ENCODE data around the gene H2BK1. TPM values are rescaled to one million over a fixed set of nuclear protein-coding genes. Genes with fewer than 3 reads are reported as not detected.

H2BK1 gene
- total RNA-seq, 1 donor from 2014 or later = not detected

GRCh38 chr7:151235091-151235787, 25.0 kb upstream of the H2BK1 start:
- DNase-seq (no peak), ATAC-seq (no peak)
- intact Hi-C loops (cut with micrococcal nuclease) = no loop called here

GRCh38 chr7:151233804-151234203, 23.5 kb upstream of the H2BK1 start:
- intact Hi-C loops (cut with micrococcal nuclease) = no loop called here
- DNase-seq (no peak), ATAC-seq (no peak)

DNA sequence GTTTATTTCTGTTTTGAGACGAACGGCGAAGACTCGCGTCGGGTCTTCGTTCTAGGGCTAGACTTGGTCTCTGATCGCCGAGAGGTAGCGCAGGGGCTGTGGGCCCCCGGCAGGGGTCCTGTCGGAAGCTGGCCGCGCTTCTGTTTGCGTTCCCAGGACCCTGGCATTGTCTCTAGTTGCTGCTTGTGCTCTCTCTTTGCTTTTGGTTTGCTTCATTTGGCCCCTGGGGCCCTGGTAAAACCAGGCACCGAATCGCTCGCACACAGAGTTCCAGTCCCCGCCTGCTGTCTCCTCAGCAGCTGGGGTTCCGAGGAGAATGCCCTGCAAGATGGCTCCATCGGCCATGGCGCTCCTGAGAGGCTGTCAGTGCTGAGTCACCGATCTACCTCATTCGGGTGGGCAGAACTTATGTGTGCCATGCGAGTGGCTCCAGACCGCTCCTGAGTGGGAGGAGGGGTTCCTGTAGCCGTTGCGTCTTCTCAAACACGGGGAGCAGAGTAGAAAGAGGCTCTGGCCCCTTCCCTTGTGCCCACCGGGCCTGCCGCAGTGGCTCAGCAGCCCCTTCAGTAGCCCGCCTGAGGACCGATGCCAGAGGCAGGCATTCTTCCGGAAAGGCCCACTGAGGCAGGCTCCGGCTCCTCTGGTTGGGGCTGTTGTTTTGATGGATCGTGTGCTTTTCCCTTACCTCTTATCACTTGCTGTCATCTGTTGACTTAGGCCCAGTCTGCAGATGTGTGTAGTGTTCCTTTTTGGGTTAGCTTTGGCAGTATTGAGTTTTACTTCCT, 22.8 kb upstream of the H2BK1 start:
- DNase-seq = peak; percentile 52
- ATAC-seq = peak; percentile 29
- intact Hi-C loops (cut with micrococcal nuclease) = no loop called here

- DNase-seq (peak; percentile 95), ATAC-seq (peak; percentile 95)
- intact Hi-C loops (cut with micrococcal nuclease) = no loop called here
These were observed 22.0 kb upstream of the H2BK1 start, which contains the start of gene CHPF2 for GRCh38 chr7:151232091-151232916. CHPF2 (plus strand) TSS chr7:151232483; CDS start chr7:151234012, 1,529 bp downstream.

DNA sequence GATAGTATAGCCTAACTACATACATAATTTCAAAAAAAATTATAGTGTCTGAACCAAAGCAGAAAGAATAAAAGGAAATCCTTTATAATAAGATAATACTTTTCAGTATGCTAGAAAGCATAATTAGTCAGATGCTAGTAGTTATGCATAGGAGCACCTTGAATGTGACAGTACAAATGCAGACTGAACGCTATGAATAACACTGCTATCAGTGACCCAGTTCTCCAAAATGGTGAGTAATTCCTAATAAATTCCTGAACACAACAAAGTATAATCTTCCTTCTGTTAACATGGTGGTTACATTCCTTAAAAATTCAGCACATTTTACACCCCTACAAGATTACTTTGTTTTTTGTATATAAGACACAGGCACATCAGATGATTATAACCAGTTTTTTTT, 20.8 kb upstream of the H2BK1 start:
- intact Hi-C loops (cut with micrococcal nuclease) = no loop called here
- no peak for DNase-seq
- ATAC-seq = no peak

DNA sequence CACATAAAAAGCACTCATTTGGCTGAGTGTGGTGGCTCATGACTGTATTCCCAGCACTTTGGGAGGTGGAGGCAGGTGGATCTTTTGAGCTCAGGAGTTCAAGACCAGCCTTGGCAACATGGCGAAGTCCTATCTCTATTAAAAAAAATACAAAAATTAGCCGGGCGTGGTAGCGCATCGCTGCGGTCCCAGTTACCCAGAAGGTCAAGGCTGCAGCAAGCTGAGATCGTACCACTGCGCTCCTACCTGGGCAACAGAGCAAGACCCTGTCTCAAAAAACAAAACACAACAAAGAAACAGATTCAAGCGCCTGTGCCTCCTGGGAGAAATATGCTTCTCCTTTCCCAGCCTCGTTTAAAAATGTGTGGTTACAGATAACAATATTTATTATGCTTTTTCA, 19.0 kb upstream of the H2BK1 start:
- intact Hi-C loops (cut with micrococcal nuclease) = no loop called here
- ATAC-seq (no peak), DNase-seq (no peak)

DNA sequence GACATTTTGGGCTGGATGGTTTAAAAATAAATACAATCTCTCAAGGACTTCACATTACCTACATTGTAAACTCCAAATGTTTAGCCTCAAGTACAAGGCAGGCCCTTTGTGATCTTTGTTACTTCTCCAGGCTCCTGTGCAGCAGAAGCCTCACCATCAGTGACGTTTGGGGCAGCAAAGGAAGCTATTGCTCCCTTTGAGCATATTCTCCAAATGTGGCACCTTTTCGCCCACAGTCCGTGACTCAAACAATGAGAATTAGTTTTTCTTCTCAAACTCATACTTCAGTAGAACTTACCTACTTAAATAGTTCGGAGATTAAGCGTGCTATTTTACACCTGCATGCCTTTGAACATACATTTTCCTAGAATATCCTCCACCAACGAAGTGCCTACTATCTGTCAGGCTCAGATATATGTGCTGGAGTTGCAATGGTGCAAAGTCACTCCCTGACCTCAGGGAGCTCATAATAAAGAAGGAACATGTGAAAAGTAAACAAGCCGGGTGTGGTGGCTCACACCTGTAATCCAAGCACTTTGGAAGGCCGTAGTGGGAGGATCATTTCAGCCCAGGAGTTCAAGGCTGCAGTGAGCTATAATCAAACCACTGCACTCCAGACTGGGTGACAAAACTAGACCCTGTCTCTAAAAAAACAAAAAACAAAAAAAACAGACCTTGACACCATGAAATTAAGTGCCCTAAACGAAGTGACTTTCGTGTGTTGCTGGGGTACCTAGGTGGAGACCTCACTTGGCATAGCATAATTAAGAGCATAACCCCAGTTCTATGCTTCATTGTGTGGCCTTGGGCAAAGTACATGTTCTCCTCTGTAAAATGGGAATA, 18.0 kb upstream of the H2BK1 start:
- intact Hi-C loops (cut with micrococcal nuclease) = no loop called here
- DNase-seq (no peak), ATAC-seq (no peak)

DNA sequence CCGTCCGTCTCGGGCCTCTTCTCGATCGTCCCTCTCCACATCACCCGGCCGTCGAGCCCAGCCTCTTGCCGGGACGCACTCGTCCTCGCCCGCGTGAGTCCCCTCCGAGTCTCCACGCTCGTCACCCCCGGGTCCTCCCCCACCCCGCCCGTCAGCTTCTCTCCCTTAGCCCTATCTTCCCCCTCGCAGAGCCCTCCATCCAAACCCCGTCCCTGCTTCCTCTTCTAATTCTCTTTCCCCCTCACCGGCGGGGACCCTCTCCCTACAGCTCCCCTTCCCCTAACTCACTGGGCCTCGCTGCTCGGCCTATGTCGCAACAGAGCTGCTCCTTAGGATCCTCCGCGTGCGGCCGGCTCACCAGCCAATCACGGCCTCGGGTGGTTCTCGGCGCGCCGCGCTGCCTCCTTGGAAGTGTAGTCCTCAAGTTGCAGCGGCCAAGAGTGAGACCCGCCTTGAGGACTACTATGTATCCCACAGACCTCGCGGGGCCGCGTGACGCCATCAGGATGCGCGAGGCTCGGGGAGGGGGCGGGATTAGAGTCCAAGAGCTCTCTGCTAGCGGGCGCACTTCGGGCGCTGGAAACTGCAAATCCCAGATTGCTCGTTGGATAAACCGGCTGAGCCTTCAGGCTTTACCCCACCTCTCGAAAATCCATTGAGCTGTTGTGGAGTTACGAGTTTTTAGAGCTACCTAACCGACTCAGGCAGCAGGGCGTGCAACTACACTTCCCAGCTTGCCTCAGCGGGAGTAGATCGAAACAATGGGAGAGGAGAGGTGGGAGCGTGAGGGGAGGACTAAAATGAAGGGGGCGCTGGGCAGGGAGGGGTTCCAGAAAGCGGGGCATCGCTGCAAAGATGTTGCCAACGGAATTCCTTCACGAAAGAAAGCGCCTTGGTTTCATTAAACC, 16.8 kb upstream of the H2BK1 start, which contains the start of gene ABCF2:
Gene ABCF2, minus strand, starts transcription at position 331 of the 908 bp plus-strand sequence. CDS start 747 bp downstream, outside the sequence.
- ATAC-seq (peak; percentile 99), DNase-seq (peak; percentile 99)
- intact Hi-C loops (cut with micrococcal nuclease) = no loop called here

DNA sequence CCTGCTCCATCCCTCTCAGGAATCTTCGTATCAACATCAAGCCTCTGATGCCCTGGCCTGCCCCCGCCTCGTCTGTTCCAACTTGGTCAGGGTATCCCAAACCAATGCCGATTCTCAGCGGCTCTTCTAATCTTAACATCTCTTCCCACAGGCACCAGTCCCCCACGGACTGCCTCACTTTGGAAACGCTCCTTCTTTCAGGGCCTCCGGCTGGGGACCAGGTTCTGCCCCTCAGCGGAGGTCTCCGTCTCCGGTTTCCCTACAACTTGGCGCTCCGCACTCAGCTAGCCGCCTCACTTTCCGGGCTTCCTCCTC, 16.2 kb upstream of the H2BK1 start:
- no peak for DNase-seq
- ATAC-seq = no peak
- intact Hi-C loops (cut with micrococcal nuclease) = no loop called here

- ATAC-seq (no peak), DNase-seq (no peak)
- intact Hi-C loops (cut with micrococcal nuclease) = no loop called here
These were observed 15.7 kb upstream of the H2BK1 start for GRCh38 chr7:151225948-151226510.

DNA sequence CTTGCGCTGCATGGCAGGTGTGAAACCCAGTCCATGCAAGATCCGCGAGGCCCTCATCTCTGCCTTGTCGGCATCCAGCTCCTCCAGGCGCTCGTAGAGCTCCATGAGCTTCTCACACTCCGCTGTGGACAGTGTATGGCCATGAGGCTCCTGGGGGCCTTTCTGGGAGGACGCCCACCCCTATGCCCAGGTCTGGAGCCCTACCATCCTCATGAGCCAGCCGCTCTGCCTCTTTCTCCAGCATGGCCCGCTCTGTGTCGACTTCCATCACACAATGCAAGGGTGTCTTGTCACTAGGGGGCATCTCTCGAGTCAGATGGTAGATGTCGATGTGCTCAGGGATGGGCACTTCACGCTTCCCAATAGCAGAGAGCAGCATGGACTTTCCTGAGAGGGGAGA, 13.4 kb upstream of the H2BK1 start:
- intact Hi-C loops (cut with micrococcal nuclease) = no loop called here
- DNase-seq (no peak), ATAC-seq (no peak)

DNA sequence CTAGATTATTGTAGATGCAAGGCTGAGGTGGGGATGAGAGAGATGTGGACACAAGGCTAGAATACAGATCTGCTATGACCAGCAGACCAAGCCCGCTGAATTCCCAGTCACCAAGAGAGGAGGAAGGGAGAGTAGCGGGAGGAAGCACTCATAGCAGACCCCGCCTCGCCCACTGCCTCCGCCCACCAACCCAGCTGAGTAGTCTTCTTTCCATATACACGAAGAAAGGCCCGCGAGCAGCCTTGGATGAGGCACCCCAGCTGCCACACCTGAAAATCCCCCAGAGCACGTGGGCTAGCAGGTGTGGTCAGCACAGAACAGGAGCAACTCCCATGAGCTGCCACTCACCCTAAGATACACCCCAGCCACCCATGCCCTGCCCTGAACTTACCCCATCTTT, 7.9 kb upstream of the H2BK1 start:
- ATAC-seq (no peak), DNase-seq (no peak)
- intact Hi-C loops (cut with micrococcal nuclease) = no loop called here

GRCh38 chr7:151215396-151215795, 5.1 kb upstream of the H2BK1 start:
- intact Hi-C loops (cut with micrococcal nuclease) = no loop called here
- no peak for DNase-seq
- ATAC-seq = no peak

DNA sequence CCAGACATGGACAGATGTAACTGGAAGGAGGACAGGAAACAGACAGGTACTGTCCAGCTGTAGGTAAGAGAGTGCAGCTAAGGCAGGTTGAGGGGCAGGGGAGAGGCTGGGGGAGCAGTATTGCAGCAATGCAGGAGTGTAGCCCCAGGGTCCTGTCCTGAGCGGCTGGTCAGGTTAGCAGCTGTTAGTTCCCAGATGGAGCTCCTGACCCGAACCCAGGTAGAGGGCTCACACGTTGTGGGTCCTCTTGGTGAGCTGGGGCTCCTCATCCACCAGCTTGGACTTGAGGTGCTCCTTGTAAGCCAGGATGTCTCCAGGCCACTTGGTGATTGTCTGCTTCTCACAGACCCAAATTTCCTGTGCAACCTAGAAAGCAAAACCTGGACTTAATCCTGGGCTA, 3.5 kb upstream of the H2BK1 start:
- DNase-seq (no peak), ATAC-seq (no peak)
- intact Hi-C loops (cut with micrococcal nuclease) = no loop called here

- intact Hi-C loops (cut with micrococcal nuclease) = no loop called here
- DNase-seq = no peak
- no peak for ATAC-seq
These were observed 2.3 kb upstream of the H2BK1 start for GRCh38 chr7:151212626-151213025.

GRCh38 chr7:151211155-151211772, 976 bp upstream of the H2BK1 start:
- intact Hi-C loops (cut with micrococcal nuclease) = no loop called here
- no peak for ATAC-seq
- no peak for DNase-seq

- no peak for ATAC-seq
- DNase-seq = no peak
- intact Hi-C loops (cut with micrococcal nuclease) = no loop called here
These were observed 700 bp downstream of the H2BK1 start for GRCh38 chr7:151209588-151209987.
